ENCODE measurements around the gene CNOT4. TPM values are rescaled to one million over a fixed set of nuclear protein-coding genes. Genes with fewer than 3 reads are reported as not detected.
A peak's percentile ranks its signal among the peaks of the same experiment; 100 is the strongest.
"Not testable (repeated sequence)": the region's sequence is repeated elsewhere in the genome, so short reads cannot be mapped to it uniquely, and the experiment has no call there.

Gene CNOT4
- total RNA-seq, 1 donor from 2014 or later, result 25.8 TPM

- ATAC-seq, result no peak
- Histone ChIP-seq H3K36me3 (no peaks in the 10 kb centered on the region), H3K4me1 (peaks cover under 1% of the 10 kb centered on the region), H3K9me3 (no peaks in the 10 kb centered on the region), H3K27ac (no peak overlapping the region), H3K27me3 (no peaks in the 10 kb centered on the region), H3K4me3 (no peak overlapping the region)
- TF ChIP-seq CTCF (IDR thresholded peaks at IDR 0.05), result no peak
- intact Hi-C loops (cut with DNase I), result no loop called here
- no peak for DNase-seq
These were observed 23.5 kb downstream of the CNOT4 start for GRCh38 chr7:135486261-135486920.

DNA sequence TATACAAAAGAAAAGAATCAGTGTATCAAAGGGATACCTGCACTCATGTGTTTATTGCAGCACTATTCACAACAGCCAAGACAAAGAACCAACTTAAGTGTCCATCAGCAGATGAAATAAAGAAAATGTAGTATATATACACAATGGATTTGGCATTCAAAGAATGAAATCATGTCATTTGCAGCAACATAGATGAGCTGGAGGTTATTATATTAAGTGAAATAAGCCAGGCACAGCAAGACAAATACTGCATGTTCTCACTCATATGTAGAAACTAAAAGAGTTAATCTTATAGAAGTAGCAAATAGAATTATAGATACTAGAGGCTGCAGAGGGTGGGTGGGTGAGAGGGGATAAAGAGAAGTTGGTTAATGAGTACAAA, 28.3 kb downstream of the CNOT4 start:
- ATAC-seq (no peak), DNase-seq (no peak)
- TF ChIP-seq CTCF (IDR thresholded peaks at IDR 0.05), result no peak
- intact Hi-C loops (cut with DNase I), result no loop called here
- Histone ChIP-seq H3K4me1 (peaks cover 12% of the 10 kb centered on the region), H3K27ac (no peak overlapping the region), H3K36me3 (no peaks in the 10 kb centered on the region), H3K4me3 (no peak overlapping the region), H3K27me3 (no peaks in the 10 kb centered on the region), H3K9me3 (no peaks in the 10 kb centered on the region)

GRCh38 chr7:135480966-135481597, 28.8 kb downstream of the CNOT4 start:
- no peak for ATAC-seq
- DNase-seq, result no peak
- H3K9me3 ChIP-seq, result no peaks in the 10 kb centered on the region
- H3K36me3 ChIP-seq, result no peaks in the 10 kb centered on the region
- H3K27ac ChIP-seq, result no peak overlapping the region
- intact Hi-C loops (cut with DNase I), result no loop called here
- TF ChIP-seq CTCF (IDR thresholded peaks at IDR 0.05), result no peak
- no peak overlapping the region for H3K4me3 ChIP-seq
- H3K27me3 ChIP-seq, result no peaks in the 10 kb centered on the region
- H3K4me1 ChIP-seq, result peaks cover 12% of the 10 kb centered on the region

DNA sequence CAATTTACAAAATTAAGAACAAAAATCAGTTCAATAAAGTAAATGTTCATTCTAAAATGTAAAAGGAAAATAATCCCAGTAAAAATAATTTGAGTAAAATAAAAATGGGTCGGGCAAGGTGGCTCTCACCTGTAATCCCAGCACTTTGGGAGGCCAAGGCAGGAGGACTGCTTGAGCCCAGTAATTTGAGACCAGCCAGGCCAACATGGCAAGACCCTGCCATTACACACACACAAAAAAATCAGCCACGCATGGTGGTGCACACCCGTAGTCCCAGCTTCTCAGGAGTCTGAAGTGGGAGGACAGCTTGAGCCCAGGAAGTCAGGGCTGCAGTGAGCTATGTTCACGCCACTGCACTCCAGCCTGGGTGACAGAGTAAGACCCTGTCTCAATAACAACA, 34.4 kb downstream of the CNOT4 start:
- no peaks in the 10 kb centered on the region for H3K36me3 ChIP-seq
- DNase-seq (no peak), ATAC-seq (no peak)
- no peak overlapping the region for H3K4me3 ChIP-seq
- H3K27ac ChIP-seq, result no peak overlapping the region
- H3K9me3 ChIP-seq, result no peaks in the 10 kb centered on the region
- intact Hi-C loops (cut with DNase I), result no loop called here
- no peak for TF ChIP-seq CTCF (IDR thresholded peaks at IDR 0.05)
- peaks cover 3% of the 10 kb centered on the region for H3K4me1 ChIP-seq
- H3K27me3 ChIP-seq, result no peaks in the 10 kb centered on the region

- H3K9me3 ChIP-seq; ATAC-seq; H3K4me3 ChIP-seq; intact Hi-C loops (cut with DNase I); H3K27me3 ChIP-seq; H3K4me1 ChIP-seq; H3K36me3 ChIP-seq; H3K27ac ChIP-seq; DNase-seq: not testable (repeated sequence)
These were observed 40.2 kb downstream of the CNOT4 start for GRCh38 chr7:135469705-135470104.

GRCh38 chr7:135467207-135467711, 42.6 kb downstream of the CNOT4 start:
- Histone ChIP-seq H3K4me1 (no peaks in the 10 kb centered on the region), H3K9me3 (no peaks in the 10 kb centered on the region), H3K27ac (no peak overlapping the region), H3K4me3 (no peak overlapping the region), H3K27me3 (no peaks in the 10 kb centered on the region), H3K36me3 (no peaks in the 10 kb centered on the region)
- DNase-seq, result no peak
- intact Hi-C loops (cut with DNase I), result no loop called here
- ATAC-seq, result peak; percentile 82
- no peak for TF ChIP-seq CTCF (IDR thresholded peaks at IDR 0.05)

All from upper lobe of right lung (tissue), 1 donor.